Fibroblast of skin of scalp (primary cell): ENCODE data around the gene ZMIZ2.
"Not testable (repeated sequence)": the region's sequence is repeated elsewhere in the genome, so short reads cannot be mapped to it uniquely, and the experiment has no call there.

ENCODE experiments used
- DNase-seq: peaks from one replicate; pipeline ENCODE4 v3.0.0-alpha.2; 2013

ZMIZ2 gene

GRCh38 chr7:44775383-44776107, 26.9 kb downstream of the ZMIZ2 start:
- no peak for DNase-seq

- DNase-seq = no peak
These were observed 27.6 kb downstream of the ZMIZ2 start for GRCh38 chr7:44776211-44776610.

DNA sequence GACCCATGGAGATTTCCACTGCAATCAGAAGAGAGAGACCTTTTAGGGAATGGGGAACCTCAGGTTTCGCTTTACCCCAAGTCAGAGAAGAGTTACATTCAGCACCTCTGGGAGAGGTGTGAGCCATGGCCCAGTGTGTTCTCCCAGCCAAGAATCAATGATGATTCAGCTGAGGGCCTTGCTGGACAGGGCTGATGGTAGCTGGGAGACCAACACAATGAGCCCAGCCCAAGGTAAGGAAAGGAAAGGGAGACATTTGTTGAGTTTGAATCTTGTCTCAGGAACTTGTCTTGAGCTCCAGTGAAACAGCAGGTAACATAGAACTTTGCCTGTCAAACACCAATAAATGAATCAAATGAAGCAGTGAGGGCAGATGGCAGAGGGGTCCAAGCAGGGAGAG, 33.8 kb downstream of the ZMIZ2 start:
- DNase-seq = no peak

- no peak for DNase-seq
These were observed 34.8 kb downstream of the ZMIZ2 start for GRCh38 chr7:44783407-44783806.

DNA sequence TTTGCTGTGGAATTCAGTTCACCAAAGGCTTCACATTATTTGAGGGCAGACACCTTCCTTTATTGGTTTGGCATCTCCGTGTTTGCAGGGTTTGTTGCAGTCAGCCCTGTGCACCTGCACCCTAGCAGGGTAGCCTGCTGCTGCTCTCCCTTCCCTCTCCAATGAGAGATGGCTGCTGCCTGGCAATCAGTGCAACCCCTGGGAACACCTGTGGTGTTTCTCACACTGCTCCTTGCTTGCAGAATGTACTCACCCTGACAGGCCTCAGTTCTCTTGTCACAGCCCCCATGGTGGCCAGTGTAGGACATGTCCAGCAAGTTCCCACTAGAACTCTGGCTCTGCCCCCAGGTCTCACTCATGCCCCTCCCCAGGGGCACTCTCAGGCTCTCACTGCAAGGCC, 35.7 kb downstream of the ZMIZ2 start:
- no peak for DNase-seq

GRCh38 chr7:44785218-44785617, 36.6 kb downstream of the ZMIZ2 start:
- not testable (repeated sequence) for DNase-seq

GRCh38 chr7:44787041-44787440, 38.4 kb downstream of the ZMIZ2 start:
- no peak for DNase-seq

GRCh38 chr7:44787762-44788161, 39.1 kb downstream of the ZMIZ2 start:
- DNase-seq = no peak

DNA sequence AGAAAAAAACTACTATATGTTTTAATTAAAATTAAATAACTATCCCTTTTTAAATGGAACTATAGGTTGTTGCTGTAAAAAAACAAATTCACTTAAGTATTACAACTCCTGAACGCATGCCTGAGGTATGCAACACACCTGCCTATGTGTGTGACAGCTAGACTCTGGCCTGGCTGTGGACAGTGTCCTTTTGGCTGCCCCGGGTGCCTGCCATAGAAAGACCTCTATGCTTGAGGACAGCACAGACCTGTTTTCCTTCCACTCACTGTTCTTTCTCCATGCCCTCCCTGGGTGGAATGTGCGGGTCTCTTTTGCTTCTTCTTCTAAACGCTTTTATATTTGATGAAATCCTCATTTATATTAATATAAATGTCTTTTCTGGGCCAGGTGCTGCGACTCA, 41.3 kb downstream of the ZMIZ2 start:
- no peak for DNase-seq

- peak; percentile 73 for DNase-seq
These were observed 42.9 kb downstream of the ZMIZ2 start for GRCh38 chr7:44791278-44792219.

- DNase-seq = peak; percentile 60
These were observed 45.3 kb downstream of the ZMIZ2 start for GRCh38 chr7:44793919-44794318.

GRCh38 chr7:44794331-44794730, 45.7 kb downstream of the ZMIZ2 start:
- peak; percentile 43 for DNase-seq

- DNase-seq = no peak
These were observed 47.4 kb downstream of the ZMIZ2 start for GRCh38 chr7:44796034-44796503.

DNA sequence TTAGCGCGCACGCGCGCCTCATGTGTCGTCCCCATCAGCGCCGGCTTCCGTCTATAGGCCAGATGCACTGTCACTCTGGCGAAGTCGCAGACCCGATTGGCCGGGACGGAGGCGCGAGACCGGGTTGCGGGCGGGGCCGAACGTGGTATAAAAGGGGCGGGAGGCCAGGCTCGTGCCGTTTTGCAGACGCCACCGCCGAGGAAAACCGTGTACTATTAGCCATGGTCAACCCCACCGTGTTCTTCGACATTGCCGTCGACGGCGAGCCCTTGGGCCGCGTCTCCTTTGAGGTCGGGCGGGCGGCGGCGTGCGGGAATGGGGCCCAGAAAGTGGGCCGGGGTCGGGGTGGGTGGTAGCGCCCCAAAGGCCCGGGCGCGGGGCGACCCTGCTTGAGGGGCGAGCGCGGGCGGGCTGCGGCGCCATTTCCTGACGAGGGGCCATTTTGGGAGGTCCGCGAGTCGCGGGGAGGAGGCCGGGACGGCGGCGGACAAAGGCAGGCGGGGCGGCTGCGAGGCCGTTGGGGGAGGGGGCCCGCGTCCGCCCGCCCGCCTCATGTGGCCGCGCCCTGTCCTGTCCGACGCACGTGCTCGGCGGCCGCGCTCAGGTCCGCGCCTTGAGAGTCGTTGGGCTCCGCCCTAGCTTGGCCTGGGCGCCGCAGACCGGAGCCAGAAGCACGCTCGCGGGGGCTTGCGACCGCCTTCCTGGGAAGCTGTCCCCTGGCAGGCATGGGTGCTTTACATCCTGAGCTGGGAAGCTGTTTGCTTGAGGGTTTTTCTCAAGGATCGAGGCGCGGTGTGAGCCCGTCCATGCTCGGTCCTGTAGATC, 48.1 kb downstream of the ZMIZ2 start, which contains the start of gene PPIA:
Gene PPIA, plus strand, starts transcription at position 178 of the 825 bp plus-strand sequence. Its CDS starts 44 bp downstream, at position 222.
- DNase-seq = peak; percentile 99

DNA sequence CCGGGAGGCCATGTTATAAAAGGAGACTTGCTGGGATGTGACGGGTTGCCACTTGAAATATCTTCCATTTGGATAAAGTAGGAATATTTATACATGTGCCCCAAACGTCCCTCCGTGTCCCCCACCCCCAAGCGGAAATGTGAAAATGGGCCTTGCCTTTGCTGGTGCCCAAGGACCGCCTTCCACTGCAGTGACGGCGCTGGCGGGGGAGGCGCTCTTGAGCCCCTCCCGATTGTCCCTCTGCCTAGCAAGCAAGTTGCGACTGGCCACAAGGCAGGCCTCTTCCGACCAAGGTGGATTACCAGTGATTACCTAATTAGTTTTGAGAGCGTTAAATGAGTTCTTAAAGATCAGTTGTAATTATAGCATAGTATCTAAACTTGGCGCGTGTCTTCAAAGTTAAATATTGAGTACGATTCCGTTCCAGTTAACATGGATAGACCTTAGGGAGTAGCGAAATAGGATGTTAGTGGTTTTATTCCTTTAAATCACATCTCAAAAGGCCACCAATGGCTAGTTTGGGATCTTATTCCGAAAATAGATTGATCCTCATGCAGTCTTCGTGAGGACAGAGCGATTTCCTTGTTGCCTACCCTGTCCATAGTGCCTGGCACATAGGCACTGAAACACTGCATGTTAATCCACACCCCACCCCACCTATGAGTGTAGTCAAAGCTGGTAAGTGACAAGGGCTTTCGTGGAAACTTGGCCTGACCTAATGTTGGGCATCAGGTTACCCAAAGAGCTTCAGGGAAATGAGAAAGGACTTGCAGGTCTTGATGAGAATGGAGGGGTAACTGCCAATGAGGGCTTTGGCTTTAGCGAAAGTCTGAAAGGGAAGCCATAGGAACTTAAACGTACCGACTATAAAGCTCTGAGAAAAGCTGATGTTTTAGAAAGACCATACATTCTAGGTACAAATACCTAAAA, 48.9 kb downstream of the ZMIZ2 start:
- peak; percentile 90 for DNase-seq

- no peak for DNase-seq
These were observed 50.1 kb downstream of the ZMIZ2 start for GRCh38 chr7:44798649-44799305.

DNA sequence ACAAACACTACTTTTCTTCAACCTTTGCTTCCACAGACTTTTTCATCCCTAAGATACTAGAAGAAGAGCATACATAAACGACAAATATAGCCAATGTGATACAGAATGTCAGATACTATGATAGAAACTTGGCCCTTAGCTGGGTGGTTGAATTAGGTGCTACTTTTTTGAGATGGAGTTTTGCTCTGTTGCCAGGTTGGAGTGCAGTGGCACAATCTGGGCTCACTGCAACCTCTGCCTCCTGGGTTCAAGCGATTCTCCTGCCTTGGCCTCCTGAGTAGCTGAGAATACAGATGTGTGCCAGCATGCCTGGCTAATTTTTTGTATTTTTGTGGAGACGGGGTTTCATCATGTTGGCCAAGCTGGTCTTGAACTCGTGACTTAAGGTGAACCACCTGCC, 51.3 kb downstream of the ZMIZ2 start:
- no peak for DNase-seq

DNA sequence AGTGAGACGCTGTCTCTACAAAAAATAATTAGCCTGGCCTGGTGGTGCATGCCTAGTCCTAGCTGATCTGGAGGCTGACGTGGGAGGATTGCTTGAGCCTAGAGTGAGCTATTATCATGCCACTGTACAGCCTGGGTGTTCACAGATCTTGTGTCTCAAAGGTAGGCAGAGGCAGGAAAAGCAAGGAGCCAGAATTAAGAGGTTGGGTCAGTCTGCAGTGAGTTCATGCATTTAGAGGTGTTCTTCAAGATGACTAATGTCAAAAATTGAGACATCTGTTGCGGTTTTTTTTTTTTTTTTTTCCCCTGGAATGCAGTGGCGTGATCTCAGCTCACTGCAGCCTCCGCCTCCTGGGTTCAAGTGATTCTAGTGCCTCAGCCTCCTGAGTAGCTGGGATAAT, 53.2 kb downstream of the ZMIZ2 start:
- DNase-seq = peak; percentile 32

DNA sequence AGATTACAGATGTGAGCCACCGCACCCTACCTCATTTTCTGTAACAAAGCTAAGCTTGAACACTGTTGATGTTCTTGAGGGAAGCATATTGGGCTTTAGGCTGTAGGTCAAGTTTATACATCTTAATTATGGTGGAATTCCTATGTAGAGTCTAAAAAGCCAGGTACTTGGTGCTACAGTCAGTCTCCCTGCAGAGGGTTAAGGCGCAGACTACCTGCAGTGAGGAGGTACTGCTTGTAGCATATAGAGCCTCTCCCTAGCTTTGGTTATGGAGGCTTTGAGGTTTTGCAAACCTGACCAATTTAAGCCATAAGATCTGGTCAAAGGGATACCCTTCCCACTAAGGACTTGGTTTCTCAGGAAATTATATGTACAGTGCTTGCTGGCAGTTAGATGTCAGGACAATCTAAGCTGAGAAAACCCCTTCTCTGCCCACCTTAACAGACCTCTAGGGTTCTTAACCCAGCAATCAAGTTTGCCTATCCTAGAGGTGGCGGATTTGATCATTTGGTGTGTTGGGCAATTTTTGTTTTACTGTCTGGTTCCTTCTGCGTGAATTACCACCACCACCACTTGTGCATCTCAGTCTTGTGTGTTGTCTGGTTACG, 53.9 kb downstream of the ZMIZ2 start:
- DNase-seq = no peak

DNA sequence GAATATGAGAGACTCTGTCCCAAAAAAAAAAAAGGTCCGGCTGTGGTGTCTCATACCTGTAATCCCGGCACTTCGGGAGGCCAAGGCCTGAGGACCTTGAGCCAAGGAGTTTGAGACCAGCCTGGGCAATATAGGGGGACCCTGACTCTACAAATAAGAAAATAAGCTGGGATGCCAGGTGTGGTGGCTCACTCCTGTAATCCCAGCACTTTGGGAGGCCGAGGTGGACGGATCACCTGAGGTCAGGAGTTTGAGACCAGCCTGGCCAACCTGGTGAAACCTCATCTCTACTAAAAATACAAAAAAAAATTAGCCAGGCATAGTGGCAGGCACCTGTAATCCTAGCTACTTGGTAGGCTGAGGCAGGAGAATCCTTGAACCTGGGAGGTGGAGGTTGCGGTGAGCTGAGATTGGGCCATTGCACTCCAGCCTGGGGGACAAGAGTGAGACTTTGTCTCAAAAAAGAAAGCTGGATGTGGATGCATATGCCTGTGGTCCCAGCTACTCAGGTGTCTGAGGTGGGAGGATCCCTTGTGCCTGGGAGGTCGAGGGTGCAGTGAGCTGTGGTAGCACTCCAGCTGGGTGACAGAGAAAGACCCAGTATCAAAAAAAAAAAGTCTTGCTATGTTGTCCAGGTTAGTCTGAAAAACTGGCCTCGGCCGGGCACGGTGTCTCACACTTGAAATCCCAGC, 55.3 kb downstream of the ZMIZ2 start:
- not testable (repeated sequence) for DNase-seq
